Neural progenitor cell (in vitro differentiated cells): Measurements from ENCODE around the gene TMCO4. TPM values are rescaled to one million over a fixed set of nuclear protein-coding genes. Genes with fewer than 3 reads are reported as not detected.

Experiments
- DNase-seq: peaks from one replicate; pipeline ENCODE4 v3.0.0-alpha.2; 2016; ENCODE audit warnings: low spot score
- H2AFZ ChIP-seq: fragments of 200-600 bp; sonication (generic); replicated peaks from 2 replicates; pipeline ENCODE4 v1.6.1; 2016; ENCODE audit warnings: antibody characterized with exemption
- H3F3A ChIP-seq: fragments of 200-600 bp; sonication (generic); 2 replicates; pipeline ENCODE4 v1.6.1; 2016; ENCODE audit warnings: antibody characterized with exemption, low read depth
- H3K27ac ChIP-seq: fragments of 200-600 bp; sonication (generic); 2 replicates; pipeline ENCODE4 v1.5.1; 2016; ENCODE audit warnings: mild to moderate bottlenecking
- H3K27me3 ChIP-seq: fragments of 200-600 bp; sonication (generic); 2 replicates; pipeline ENCODE4 v1.6.1; 2016; ENCODE audit warnings: mild to moderate bottlenecking, moderate library complexity
- H3K36me3 ChIP-seq: fragments of 200-600 bp; sonication (generic); 2 replicates; pipeline ENCODE4 v1.5.1; 2016
- H3K4me1 ChIP-seq: fragments of 200-600 bp; sonication (generic); 2 replicates; pipeline ENCODE4 v1.6.1; 2016; ENCODE audit warnings: mixed run types
- H3K4me2 ChIP-seq: fragments of 200-600 bp; sonication (generic); 2 replicates; pipeline ENCODE4 v1.6.1; 2016
- H3K4me3 ChIP-seq: fragments of 200-600 bp; sonication (generic); 2 replicates; pipeline ENCODE4 v1.5.1; 2016
- H3K79me2 ChIP-seq: fragments of 200-600 bp; sonication (generic); 2 replicates; pipeline ENCODE4 v1.6.1; 2016; ENCODE audit warnings: low read depth
- H3K9ac ChIP-seq: fragments of 200-600 bp; sonication (generic); 2 replicates; pipeline ENCODE4 v1.6.1; 2016
- H3K9me3 ChIP-seq: fragments of 200-600 bp; sonication (generic); 2 replicates; pipeline ENCODE4 v1.5.1; 2016; ENCODE audit warnings: low read depth
- H4K20me1 ChIP-seq: fragments of 200-600 bp; sonication (generic); 2 replicates; pipeline ENCODE4 v1.6.1; 2016; ENCODE audit warnings: low read depth
- H3K27ac Mint-ChIP-seq: 3 replicates; pipeline ENCODE4 v1.8.0; 2021; ENCODE audit warnings: mixed read lengths
- H3K27me3 Mint-ChIP-seq: 2 replicates; pipeline ENCODE4 v1.8.0; 2022; ENCODE audit warnings: low read depth, mild to moderate bottlenecking, inconsistent platforms, moderate library complexity, mixed read lengths; ENCODE audit not compliant: insufficient read depth
- H3K36me3 Mint-ChIP-seq: 3 replicates; pipeline ENCODE4 v1.8.0; 2021; ENCODE audit warnings: mixed read lengths
- H3K4me1 Mint-ChIP-seq: 3 replicates; pipeline ENCODE4 v1.8.0; 2021; ENCODE audit warnings: mixed read lengths
- H3K4me3 Mint-ChIP-seq: 3 replicates; pipeline ENCODE4 v1.8.0; 2021; ENCODE audit warnings: mild to moderate bottlenecking, moderate library complexity, mixed read lengths
- H3K9me3 Mint-ChIP-seq: 3 replicates; pipeline ENCODE4 v1.8.0; 2020; ENCODE audit warnings: mixed read lengths
- CTCF ChIP-seq: fragments of 200-600 bp; sonication (generic); IDR thresholded peaks from 2 replicates; pipeline ENCODE4 v1.5.1; 2017; ENCODE audit warnings: antibody characterized with exemption, mild to moderate bottlenecking
- EZH2 ChIP-seq: fragments of 200-600 bp; sonication (generic); IDR thresholded peaks from 2 replicates; pipeline ENCODE4 v1.6.1; 2017; ENCODE audit warnings: antibody characterized with exemption, mild to moderate bottlenecking, moderate library complexity
- EZH2phosphoT487 ChIP-seq: fragments of 200-600 bp; sonication (generic); IDR thresholded peaks from 2 replicates; pipeline ENCODE4 v1.6.1; 2017; ENCODE audit warnings: antibody characterized with exemption
- total RNA-seq: library from RNA; depleted of rRNA; stranded (reverse); fragments of >200 nt; gene quantifications from 2 replicates; pipeline ENCODE4 v1.2.3, GENCODE V29; 2015; ENCODE audit warnings: low replicate concordance

TMCO4 gene
- total RNA-seq, 1 donor from 2014 or later = 0.30 TPM

GRCh38 chr1:19776933-19777332, 22.8 kb downstream of the TMCO4 start:
- H3K4me1 Mint-ChIP-seq = no peaks in the 10 kb centered on the region
- no peaks in the 10 kb centered on the region for H3F3A ChIP-seq
- H3K9ac ChIP-seq = no peak overlapping the region
- H2AFZ ChIP-seq = no peak overlapping the region
- no peak overlapping the region for H3K4me3 ChIP-seq
- no peaks in the 10 kb centered on the region for H3K9me3 Mint-ChIP-seq
- no peak overlapping the region for H3K27ac ChIP-seq
- no peak overlapping the region for H3K4me2 ChIP-seq
- DNase-seq = no peak
- H3K27ac Mint-ChIP-seq = no peak overlapping the region
- peaks cover 2% of the 10 kb centered on the region for H3K27me3 Mint-ChIP-seq
- H4K20me1 ChIP-seq = no peaks in the 10 kb centered on the region
- H3K4me1 ChIP-seq = no peaks in the 10 kb centered on the region
- H3K9me3 ChIP-seq = no peaks in the 10 kb centered on the region
- H3K36me3 Mint-ChIP-seq = no peaks in the 10 kb centered on the region
- no peaks in the 10 kb centered on the region for H3K36me3 ChIP-seq
- peaks cover 39% of the 10 kb centered on the region for H3K27me3 ChIP-seq
- H3K79me2 ChIP-seq = no peaks in the 10 kb centered on the region
- no peak for TF ChIP-seq EZH2phosphoT487
- TF ChIP-seq EZH2 = no peak
- TF ChIP-seq CTCF = no peak
- no peak overlapping the region for H3K4me3 Mint-ChIP-seq

- no peaks in the 10 kb centered on the region for H3F3A ChIP-seq
- H3K4me3 ChIP-seq = no peak overlapping the region
- Mint-ChIP-seq H3K9me3 (no peaks in the 10 kb centered on the region), H3K27me3 (no peaks in the 10 kb centered on the region), H3K36me3 (no peaks in the 10 kb centered on the region), H3K27ac (no peak overlapping the region), H3K4me1 (no peaks in the 10 kb centered on the region), H3K4me3 (no peak overlapping the region)
- no peaks in the 10 kb centered on the region for H3K79me2 ChIP-seq
- H3K27ac ChIP-seq = no peak overlapping the region
- H4K20me1 ChIP-seq = no peaks in the 10 kb centered on the region
- H3K4me2 ChIP-seq = no peak overlapping the region
- no peak overlapping the region for H2AFZ ChIP-seq
- no peaks in the 10 kb centered on the region for H3K4me1 ChIP-seq
- peaks cover 32% of the 10 kb centered on the region for H3K27me3 ChIP-seq
- H3K9me3 ChIP-seq = no peaks in the 10 kb centered on the region
- no peak overlapping the region for H3K9ac ChIP-seq
- no peak for DNase-seq
- H3K36me3 ChIP-seq = no peaks in the 10 kb centered on the region
- TF ChIP-seq CTCF (no peak), EZH2phosphoT487 (no peak), EZH2 (no peak)
Observed at GRCh38 chr1:19776287-19776686, 23.4 kb downstream of the TMCO4 start.

- H3K4me2 ChIP-seq = no peak overlapping the region
- no peaks in the 10 kb centered on the region for H3K9me3 ChIP-seq
- H3K4me3 Mint-ChIP-seq = no peak overlapping the region
- TF ChIP-seq EZH2 (no peak), CTCF (no peak), EZH2phosphoT487 (no peak)
- no peaks in the 10 kb centered on the region for H3K4me1 ChIP-seq
- H3K27me3 ChIP-seq = peaks cover 28% of the 10 kb centered on the region
- no peaks in the 10 kb centered on the region for H3K4me1 Mint-ChIP-seq
- H3K9ac ChIP-seq = no peak overlapping the region
- H4K20me1 ChIP-seq = no peaks in the 10 kb centered on the region
- no peak overlapping the region for H3K27ac Mint-ChIP-seq
- no peaks in the 10 kb centered on the region for H3K36me3 Mint-ChIP-seq
- no peak overlapping the region for H2AFZ ChIP-seq
- H3K27me3 Mint-ChIP-seq = no peaks in the 10 kb centered on the region
- no peak overlapping the region for H3K4me3 ChIP-seq
- no peaks in the 10 kb centered on the region for H3K9me3 Mint-ChIP-seq
- no peaks in the 10 kb centered on the region for H3K36me3 ChIP-seq
- no peaks in the 10 kb centered on the region for H3F3A ChIP-seq
- no peak for DNase-seq
- no peaks in the 10 kb centered on the region for H3K79me2 ChIP-seq
- no peak overlapping the region for H3K27ac ChIP-seq
Observed at GRCh38 chr1:19775831-19776230, 23.9 kb downstream of the TMCO4 start.

GRCh38 chr1:19775317-19775716, 24.4 kb downstream of the TMCO4 start:
- Histone ChIP-seq H3K79me2 (no peaks in the 10 kb centered on the region), H3K4me2 (no peak overlapping the region), H4K20me1 (no peaks in the 10 kb centered on the region), H3K27ac (no peak overlapping the region), H3K36me3 (no peaks in the 10 kb centered on the region), H3K9ac (no peak overlapping the region), H3F3A (no peaks in the 10 kb centered on the region), H3K4me1 (peaks cover under 1% of the 10 kb centered on the region), H2AFZ (no peak overlapping the region), H3K27me3 (peaks cover 23% of the 10 kb centered on the region), H3K4me3 (no peak overlapping the region), H3K9me3 (no peaks in the 10 kb centered on the region)
- DNase-seq = no peak
- Mint-ChIP-seq H3K27me3 (no peaks in the 10 kb centered on the region), H3K9me3 (no peaks in the 10 kb centered on the region), H3K36me3 (no peaks in the 10 kb centered on the region), H3K27ac (no peak overlapping the region), H3K4me3 (no peak overlapping the region), H3K4me1 (peaks cover 3% of the 10 kb centered on the region)
- TF ChIP-seq CTCF = no peak
- TF ChIP-seq EZH2 = no peak
- TF ChIP-seq EZH2phosphoT487 = no peak
